K562 (cell line): ENCODE measurements around the gene LRRFIP2. TPM values are rescaled to one million over a fixed set of nuclear protein-coding genes. Genes with fewer than 3 reads are reported as not detected.

Source experiments
- BCL6 ChIP-seq: fragments of 250-450 bp; sonication (Bioruptor Pico); IDR thresholded peaks from 2 replicates; pipeline ENCODE4 v1.4.0; 2020
- MECOM ChIP-seq: fragments of 250-450 bp; sonication (Bioruptor Pico); IDR thresholded peaks from 2 replicates; pipeline ENCODE4 v1.8.0; 2022; ENCODE audit warnings: inconsistent platforms
- TCF3 ChIP-seq: sonication (generic); formaldehyde crosslinking; IDR thresholded peaks from 2 replicates; pipeline ENCODE4 v1.4.0; 2020; ENCODE audit warnings: mild to moderate bottlenecking, missing genetic modification reagents
- TEAD4 ChIP-seq, 2 experiments: sonication (generic) in 1 of 2; formaldehyde crosslinking in 1 of 2; IDR thresholded peaks; 2 replicates each; pipeline versions ENCODE4 v1.6.1 to v1.8.0; 2012 to 2022; ENCODE audit warnings: borderline replicate concordance in 1 of 2, inconsistent platforms in 1 of 2, low read length in 1 of 2, mild to moderate bottlenecking in 1 of 2, missing genetic modification reagents in 1 of 2
- ZBTB33 ChIP-seq: sonication (generic); formaldehyde crosslinking; IDR thresholded peaks from 2 replicates; pipeline ENCODE4 v1.8.1; 2023; ENCODE audit warnings: mild to moderate bottlenecking, missing genetic modification reagents
- polyA plus RNA-seq, 8 experiments: library from polyadenylated mRNA; depleted of rRNA in 4 of 8; stranded (reverse) in 5 of 8; unstranded in 3 of 8; fragments of >200 nt; fragmentation: Nextera tagmentation in 2 of 8; fragmentation: Illumina TruSeq in 1 of 8; extraction: Ambion mirVana in 2 of 8; extraction: Trizol in 1 of 8; gene quantifications; 2 replicates each; pipeline versions ENCODE4 v1.2.1 to v1.2.3, GENCODE V29; 2011 to 2014; ENCODE audit warnings: inconsistent platforms in 1 of 8, missing spikeins in 1 of 8
- total RNA-seq, 7 experiments: library from RNA; depleted of rRNA in 6 of 7; stranded (reverse); fragments of >200 nt in 6 of 7; fragmentation: Illumina TruSeq in 2 of 7; extraction: Trizol in 2 of 7; gene quantifications; 2 replicates each; pipeline versions ENCODE4 v1.2.1 to v1.2.3, GENCODE V29; 2011 to 2021; ENCODE audit warnings: low replicate concordance in 1 of 7
- TF ChIP-seq, protein P1 (sequence below): sonication (generic); formaldehyde crosslinking; IDR thresholded peaks from 2 replicates; pipeline ENCODE4 v1.8.1; 2023; ENCODE audit warnings: missing genetic modification reagents, mild to moderate bottlenecking, borderline replicate concordance

Gene LRRFIP2
- total and polyA plus RNA-seq, 9 of the 15 experiments (the other 6 are each of a cell fraction or from before 2014, with no cell fraction given): 9.9 to 53.9 (median 42.7) TPM

DNA sequence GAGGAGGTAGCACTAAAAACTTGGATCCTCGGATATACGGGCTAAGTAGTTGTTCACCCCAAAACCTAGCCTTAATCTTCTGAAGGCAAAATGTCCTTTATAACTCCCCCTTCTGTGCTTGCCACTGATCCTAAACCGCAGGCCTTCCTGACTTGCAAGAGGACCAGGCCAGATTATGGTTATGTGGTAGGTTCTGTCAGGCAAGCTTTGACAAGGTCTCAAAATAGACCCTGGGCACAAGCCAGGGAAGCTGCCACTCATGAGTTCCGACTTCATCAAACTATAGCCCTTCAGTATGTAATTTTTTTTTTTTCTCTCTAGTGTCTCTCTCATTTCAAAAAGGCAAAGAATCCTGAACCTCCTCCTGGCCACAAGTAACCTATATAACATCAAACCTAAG lies 3.2 kb downstream of the LRRFIP2 start (continued):
- TF ChIP-seq ZBTB33 (CRISPR knock-in tag) (no peak), BCL6 (CRISPR knock-in tag) (no peak), MECOM (CRISPR knock-in tag) (no peak), TEAD4 (IDR thresholded peaks at IDR 0.05; ENCODE audit: low read length) (0 out of 2 replicates have a peak, but pooled peaks have one; percentile 7), TEAD4 (CRISPR knock-in tag; IDR thresholded peaks at IDR 0.05; ENCODE audit: borderline replicate concordance) (no peak), TCF3 (peak; percentile 16; the same call in 1 of the 2 replicates)
- TF ChIP-seq, protein P1, sequence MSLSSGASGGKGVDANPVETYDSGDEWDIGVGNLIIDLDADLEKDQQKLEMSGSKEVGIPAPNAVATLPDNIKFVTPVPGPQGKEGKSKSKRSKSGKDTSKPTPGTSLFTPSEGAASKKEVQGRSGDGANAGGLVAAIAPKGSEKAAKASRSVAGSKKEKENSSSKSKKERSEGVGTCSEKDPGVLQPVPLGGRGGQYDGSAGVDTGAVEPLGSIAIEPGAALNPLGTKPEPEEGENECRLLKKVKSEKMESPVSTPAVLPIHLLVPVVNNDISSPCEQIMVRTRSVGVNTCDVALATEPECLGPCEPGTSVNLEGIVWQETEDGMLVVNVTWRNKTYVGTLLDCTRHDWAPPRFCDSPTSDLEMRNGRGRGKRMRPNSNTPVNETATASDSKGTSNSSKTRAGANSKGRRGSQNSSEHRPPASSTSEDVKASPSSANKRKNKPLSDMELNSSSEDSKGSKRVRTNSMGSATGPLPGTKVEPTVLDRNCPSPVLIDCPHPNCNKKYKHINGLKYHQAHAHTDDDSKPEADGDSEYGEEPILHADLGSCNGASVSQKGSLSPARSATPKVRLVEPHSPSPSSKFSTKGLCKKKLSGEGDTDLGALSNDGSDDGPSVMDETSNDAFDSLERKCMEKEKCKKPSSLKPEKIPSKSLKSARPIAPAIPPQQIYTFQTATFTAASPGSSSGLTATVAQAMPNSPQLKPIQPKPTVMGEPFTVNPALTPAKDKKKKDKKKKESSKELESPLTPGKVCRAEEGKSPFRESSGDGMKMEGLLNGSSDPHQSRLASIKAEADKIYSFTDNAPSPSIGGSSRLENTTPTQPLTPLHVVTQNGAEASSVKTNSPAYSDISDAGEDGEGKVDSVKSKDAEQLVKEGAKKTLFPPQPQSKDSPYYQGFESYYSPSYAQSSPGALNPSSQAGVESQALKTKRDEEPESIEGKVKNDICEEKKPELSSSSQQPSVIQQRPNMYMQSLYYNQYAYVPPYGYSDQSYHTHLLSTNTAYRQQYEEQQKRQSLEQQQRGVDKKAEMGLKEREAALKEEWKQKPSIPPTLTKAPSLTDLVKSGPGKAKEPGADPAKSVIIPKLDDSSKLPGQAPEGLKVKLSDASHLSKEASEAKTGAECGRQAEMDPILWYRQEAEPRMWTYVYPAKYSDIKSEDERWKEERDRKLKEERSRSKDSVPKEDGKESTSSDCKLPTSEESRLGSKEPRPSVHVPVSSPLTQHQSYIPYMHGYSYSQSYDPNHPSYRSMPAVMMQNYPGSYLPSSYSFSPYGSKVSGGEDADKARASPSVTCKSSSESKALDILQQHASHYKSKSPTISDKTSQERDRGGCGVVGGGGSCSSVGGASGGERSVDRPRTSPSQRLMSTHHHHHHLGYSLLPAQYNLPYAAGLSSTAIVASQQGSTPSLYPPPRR (CRISPR knock-in tag): no peak
